HG02588 (cell line): ENCODE results near the gene ZNF492.
"Not testable (repeated sequence)": the region's sequence is repeated elsewhere in the genome, so short reads cannot be mapped to it uniquely, and the experiment has no call there.

Experiments used
- ATAC-seq: cut with Tn5 transposase; IDR thresholded peaks from one replicate; pipeline ENCODE4 v1.9.1; 2021; ENCODE audit warnings: mild to moderate bottlenecking, moderate library complexity; ENCODE audit not compliant: unreplicated experiment

ZNF492 gene

DNA sequence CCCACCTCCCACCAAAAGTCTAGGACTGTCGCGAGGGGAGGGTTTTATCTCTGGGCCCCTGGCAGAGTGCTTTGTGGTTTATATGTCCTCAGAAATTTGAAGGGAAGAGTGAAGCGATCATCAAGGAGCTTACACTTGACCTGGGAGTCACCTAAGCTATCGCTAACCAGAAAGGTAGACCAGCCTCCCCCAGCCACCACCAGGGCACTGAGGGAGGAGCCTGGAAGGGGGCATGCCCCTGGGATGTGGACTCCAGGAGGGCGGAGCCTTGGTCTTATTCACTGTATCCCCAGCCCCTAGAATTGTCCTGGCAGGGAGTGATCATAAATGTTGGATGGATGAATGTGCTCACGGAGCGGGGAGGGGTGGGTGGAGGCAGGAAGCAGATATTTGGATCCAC lies 16.9 kb upstream of the ZNF492 start:
- not testable (repeated sequence) for ATAC-seq

- no peak for ATAC-seq
These were observed 16.4 kb upstream of the ZNF492 start for GRCh38 chr19:22617614-22618320.

- no peak for ATAC-seq
These were observed 14.8 kb upstream of the ZNF492 start for GRCh38 chr19:22619371-22619770.

DNA sequence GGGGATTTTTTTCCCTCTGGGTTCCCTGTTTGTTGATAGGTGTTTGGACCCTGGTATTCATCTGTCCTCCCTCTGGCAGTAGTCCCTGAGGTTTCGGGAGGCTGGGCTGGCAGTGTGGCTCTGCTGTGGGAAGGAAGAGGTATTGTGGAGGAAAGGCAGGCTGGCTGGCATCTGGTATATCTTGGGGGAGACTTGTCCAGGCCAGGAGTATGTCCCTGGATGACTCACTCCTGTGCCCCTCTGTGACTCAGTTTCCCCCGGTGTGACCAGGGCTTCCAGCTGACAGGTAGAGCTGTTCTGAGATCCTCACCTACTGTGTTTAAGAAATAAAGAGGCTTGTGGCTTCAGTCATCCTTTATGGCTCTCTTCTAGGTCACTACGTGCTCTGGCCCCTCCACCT lies 14.2 kb upstream of the ZNF492 start:
- no peak for ATAC-seq

DNA sequence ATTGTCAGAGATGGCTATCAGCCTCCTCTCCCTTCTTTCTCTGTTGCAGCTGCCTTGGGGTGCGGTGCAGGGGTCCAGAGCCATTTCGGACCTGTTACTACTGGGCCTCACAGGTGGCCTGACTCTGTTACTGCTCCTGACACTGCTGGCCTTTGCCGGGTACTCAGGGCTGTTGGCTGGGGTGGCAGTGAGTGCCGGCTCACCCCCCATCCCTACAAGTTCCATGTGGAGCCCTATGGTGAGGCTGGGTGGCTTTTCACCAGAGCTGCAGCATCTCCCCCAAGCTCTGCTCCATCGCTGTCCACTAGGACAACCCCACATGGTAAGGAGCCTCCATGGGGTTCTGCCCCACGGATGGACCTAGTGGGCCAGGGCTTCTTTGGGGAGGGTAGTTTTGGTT lies 13.7 kb upstream of the ZNF492 start:
- ATAC-seq = no peak

DNA sequence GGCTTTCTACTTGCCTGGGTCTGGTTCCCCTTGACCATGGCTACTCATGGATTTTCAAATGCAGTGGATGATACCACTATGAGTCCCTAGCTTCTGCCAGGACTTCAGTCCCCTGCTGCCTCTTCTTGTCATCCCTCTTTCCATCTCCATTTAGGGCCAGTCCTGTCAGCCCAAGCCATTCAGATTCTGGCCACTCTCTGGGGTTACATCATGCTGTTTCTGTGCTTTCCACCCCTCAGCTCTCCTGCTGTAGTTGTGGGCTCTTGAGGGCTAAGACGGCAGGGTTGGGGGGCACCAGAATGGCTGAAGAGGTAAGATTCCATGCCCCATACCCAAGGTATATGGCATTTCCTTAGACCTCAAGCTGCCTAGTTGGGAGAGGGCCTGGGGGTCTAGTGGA lies 13.2 kb upstream of the ZNF492 start:
- ATAC-seq = no peak

GRCh38 chr19:22622020-22622419 lies 12.1 kb upstream of the ZNF492 start:
- no peak for ATAC-seq

DNA sequence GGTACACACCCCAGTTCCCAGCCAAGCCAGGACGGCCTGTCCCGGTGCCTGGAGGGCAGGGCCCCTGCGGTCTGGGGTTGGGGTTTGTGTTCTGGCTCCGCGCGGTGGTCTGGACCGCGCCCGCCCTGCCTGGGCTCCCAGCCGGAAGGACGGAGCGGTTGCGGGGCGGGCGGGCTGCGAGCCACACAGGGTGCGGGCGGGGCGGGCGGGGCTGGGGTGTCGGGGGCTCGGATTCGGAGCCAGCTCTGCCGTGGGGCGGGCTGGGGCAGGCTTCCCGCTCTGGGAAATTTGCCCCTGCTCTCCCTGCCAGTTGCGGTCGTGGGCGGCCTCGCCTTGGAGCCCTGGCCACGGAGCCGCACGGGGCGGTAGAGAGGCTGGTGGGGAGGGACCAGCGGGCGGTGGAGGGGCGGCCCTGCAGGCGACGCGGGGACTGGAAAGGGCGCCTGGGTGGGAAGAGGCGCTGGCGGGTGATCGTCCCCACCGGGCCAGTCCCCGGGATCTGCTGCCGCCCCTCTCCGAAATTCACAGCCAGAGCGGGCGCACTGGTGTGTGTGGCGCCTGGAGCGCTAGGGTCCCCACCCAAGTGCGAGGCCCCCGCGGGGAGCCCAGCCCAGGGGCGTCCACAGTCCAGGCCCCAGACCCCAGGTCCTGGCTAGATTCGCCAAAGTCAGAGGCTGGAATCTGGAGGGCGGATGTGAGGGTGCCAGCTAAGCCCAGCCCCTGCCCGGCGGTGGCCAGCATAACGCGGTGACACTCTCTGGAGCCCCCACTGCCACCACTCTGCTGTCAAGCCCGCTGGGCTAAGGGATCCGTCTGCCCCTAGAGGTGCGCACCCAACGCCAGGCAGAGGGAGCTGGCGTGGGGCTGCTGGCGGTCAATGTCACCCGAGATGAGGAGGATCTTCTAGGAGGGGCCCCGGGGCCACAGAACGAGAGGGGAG lies 11.0 kb upstream of the ZNF492 start:
- ATAC-seq = no peak

DNA sequence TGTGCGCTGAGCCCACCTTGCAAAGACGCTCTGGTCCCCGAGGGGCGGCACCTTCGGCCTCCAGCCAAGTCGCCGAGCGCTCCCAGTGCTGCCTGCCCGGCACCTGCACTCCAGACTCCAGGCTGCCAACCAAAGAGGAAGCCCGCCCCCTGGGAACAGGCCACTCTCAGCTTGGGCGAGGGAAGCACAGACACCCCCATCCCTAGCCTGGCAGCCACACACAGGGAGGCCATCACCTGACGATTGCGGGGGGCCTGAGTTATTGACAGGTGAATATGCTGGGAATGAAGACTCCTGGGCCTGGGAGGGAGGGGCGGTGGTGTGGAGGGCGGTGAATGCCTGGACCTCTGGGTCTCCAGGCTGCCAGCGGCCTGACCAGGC lies 10.3 kb upstream of the ZNF492 start:
- ATAC-seq = no peak

DNA sequence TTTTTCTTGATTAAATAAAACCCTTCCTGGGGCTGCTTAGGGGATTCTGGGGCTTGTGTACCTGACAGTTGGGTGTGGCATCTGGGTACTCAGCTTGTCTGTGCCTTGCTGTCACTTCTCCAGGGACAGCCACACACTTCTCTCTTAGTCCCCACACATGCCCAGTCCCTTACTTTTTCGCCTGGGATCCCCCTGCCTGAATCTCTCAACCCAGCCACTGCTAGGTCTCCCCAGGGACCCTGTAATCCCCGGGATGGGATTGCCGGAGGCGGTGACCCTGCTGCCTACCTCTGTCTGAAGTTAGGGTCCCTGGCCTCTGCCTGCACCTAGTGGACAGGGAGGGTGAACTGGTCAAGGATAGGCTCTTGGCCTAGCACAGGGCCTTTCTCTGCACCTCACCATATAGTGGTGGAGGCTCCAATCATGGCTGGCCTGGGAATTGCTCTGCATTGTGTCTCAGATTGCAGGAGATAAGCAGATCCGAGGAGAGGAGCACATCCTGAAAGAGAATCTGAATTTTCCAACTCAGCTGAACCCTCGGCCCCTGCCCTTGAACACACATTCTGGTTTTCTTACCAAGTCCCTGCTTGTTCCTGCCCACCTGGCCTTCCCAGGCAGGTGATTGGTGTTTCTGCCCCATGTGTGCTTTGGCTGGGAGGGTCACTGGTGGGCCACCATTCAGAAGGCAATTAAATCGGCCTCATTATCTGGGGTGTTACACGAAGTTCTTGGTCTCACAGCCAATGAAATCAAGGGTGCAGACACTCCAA lies 8.7 kb upstream of the ZNF492 start:
- no peak for ATAC-seq

GRCh38 chr19:22627526-22627925 lies 6.6 kb upstream of the ZNF492 start:
- no peak for ATAC-seq

DNA sequence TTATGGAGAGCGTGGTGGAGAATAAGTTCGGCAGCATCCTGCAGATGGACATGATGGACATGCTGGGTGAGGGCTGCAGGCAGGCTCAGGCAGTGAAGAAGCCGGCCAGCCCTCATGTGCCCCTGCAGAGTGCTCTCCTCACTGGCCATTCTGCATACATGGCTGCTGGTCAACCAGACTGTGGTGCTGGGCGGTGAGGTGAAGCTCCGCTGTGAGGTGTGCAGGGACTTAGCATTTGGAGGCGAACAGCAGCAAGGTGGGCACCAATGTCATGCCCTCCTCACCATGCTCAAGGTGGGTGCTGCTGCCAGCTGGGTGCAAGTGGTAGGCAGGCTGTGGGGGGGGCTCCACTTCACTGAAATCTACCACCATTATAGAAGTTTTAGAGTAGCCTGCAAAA lies 5.7 kb upstream of the ZNF492 start:
- no peak for ATAC-seq

DNA sequence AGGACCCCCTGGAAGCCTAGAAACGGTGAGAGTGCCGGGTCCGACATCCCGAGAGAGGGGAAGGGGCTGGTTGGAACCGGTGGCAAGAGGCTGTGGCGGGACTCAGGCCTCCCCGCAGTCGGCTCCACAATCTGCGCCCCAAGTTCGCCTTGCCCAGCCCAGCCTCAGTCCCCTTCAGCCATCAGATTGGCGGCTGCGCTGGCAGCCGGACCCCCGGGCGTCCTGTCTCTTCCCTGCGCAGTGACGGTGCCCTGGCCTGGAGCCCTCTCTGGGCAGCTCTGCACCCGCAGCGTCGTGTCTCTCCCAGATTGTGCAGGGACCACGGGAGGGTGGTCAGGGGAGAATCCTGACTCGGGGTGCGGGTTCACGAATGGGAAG lies 315 bp downstream of the ZNF492 start:
- no peak for ATAC-seq

DNA sequence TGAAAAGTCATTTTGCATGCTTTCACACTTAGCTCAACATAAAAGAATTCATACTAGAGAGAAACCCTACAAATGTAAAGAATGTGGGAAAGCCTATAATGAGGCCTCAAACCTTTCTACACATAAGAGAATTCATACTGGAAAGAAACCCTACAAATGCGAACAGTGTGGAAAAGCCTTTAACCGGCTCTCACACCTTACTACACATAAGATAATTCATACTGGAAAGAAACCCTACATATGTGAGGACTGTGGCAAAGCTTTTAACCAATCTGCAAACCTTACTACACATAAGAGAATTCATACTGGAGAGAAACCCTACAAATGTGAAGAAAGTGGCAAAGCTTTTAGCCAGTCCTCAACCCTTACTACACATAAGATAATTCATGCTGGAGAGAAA lies 51.4 kb downstream of the ZNF492 start:
- ATAC-seq = not testable (repeated sequence)

- ATAC-seq = not testable (repeated sequence)
These were observed 68.5 kb downstream of the ZNF492 start for GRCh38 chr19:22702661-22703060.

DNA sequence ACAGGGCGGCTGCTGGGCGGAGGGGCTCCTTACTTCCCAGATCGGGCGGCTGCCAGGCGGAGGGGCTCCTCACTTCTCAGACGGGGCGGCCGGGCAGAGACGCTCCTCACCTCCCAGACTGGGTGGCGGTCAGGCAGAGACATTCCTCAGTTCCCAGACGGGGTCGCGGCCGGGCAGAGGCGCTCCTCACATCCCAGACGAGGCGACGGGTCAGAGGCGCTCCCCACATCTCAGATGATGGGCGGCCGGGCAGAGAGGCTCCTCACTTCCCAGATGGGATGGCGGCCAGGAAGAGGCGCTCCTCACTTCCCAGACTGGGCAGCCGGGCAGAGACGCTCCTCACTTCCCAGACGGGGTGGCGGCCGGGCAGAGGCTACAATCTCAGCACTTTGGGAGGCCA lies 69.0 kb downstream of the ZNF492 start:
- not testable (repeated sequence) for ATAC-seq

DNA sequence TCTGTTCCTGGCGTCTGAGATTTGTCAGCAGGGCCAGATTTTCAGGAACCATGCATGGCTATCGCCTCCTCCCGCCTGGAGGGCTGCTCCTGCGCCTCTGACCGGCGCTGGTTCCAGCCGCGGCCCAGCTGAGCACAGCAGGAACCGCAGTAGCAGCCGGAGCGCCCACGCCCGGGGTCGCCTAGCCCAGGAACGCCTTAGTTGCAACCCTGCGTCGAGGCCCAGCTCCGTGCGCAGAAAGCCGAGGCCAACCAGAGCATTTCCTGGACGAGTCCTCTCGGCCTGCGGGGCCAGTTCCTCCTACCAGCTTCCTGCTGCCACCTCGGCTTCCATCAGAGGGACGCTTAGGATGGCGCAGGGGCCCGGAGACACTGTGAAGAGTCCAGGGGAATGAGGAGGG lies 74.9 kb downstream of the ZNF492 start:
- ATAC-seq = no peak
